HCT116 (cell line): ENCODE data around the gene NR5A2. TPM values are rescaled to one million over a fixed set of nuclear protein-coding genes. Genes with fewer than 3 reads are reported as not detected.

ENCODE experiments used
- ATAC-seq: fragments of 200-7000 bp; cut with Tn5 transposase; 2 replicates; pipeline ENCODE4 v1.9.1; 2020; ENCODE audit warnings: mild to moderate bottlenecking, moderate library complexity
- BruUV-seq: library from RNA; stranded (reverse); fragments of 400-500 nt; replicated peaks from 2 replicates; lab custom pipeline; 2021; lab: Mats Ljungman, UMichigan
- CTCF ChIA-PET: fragments of 300-600 bp; sonication (Branson Sonifier 250); formaldehyde crosslinking; loops from one replicate; lab custom pipeline; 2021; ENCODE audit warnings: antibody characterized with exemption; lab: Charles Lee
- POLR2A ChIA-PET: fragments of 300-600, 350-600 bp; sonication (Branson Sonifier 250); formaldehyde crosslinking; loops from one replicate; lab custom pipeline; 2021; ENCODE audit warnings: antibody characterized with exemption; lab: Charles Lee
- RAD21 ChIA-PET, 2 experiments: fragments of 300-600 bp; sonication (Branson Sonifier 250); formaldehyde crosslinking; loops; one replicate each; lab custom pipeline; 2023; ENCODE audit warnings: low total read pairs in 2 of 2; ENCODE audit not compliant: uncharacterized antibody in 2 of 2, unreplicated experiment in 2 of 2, low non-redundant PET in 1 of 2; lab: Charles Lee
- DNase-seq: peaks from one replicate; pipeline ENCODE4 v3.0.0-alpha.2; 2010; ENCODE audit warnings: low read depth, low spot score
- H2AFZ ChIP-seq: fragments of 200-600 bp; shearing (Covaris generic), sonication (generic); 2 replicates; pipeline ENCODE4 v1.6.1; 2017; ENCODE audit warnings: low read depth, mixed run types, mixed read lengths, antibody characterized with exemption, low read length; ENCODE audit not compliant: poor library complexity, severe bottlenecking
- H3K27ac ChIP-seq: 2 replicates; pipeline ENCODE4 v1.5.1; 2012; ENCODE audit warnings: low read depth, low read length
- H3K27me3 ChIP-seq: fragments of 200-600 bp; sonication (generic); 2 replicates; pipeline ENCODE4 v1.6.1; 2016; ENCODE audit warnings: mixed run types, low read length, mixed read lengths; ENCODE audit not compliant: insufficient read depth
- H3K36me3 ChIP-seq, 2 experiments: fragments of 200-500 bp in 1 of 2; fragments of 200-600 bp in 1 of 2; sonication (Bioruptor generic) in 1 of 2; sonication (generic) in 1 of 2; 2 replicates each; pipeline versions ENCODE4 v1.5.1 to v1.6.1; 2014 to 2016; ENCODE audit warnings: low read length in 2 of 2, inconsistent platforms in 1 of 2, mixed read lengths in 1 of 2, mixed run types in 1 of 2; ENCODE audit not compliant: insufficient read depth in 2 of 2, control insufficient read depth in 1 of 2
- H3K4me1 ChIP-seq, 2 experiments: fragments of 200-600 bp in 1 of 2; sonication (generic) in 1 of 2; 2 replicates each; pipeline versions ENCODE4 v1.5.1 to v1.6.1; 2012 to 2017; ENCODE audit warnings: low read length in 2 of 2, inconsistent platforms in 1 of 2, mild to moderate bottlenecking in 1 of 2, mixed read lengths in 1 of 2, mixed run types in 1 of 2, moderate library complexity in 1 of 2; ENCODE audit not compliant: insufficient read depth in 2 of 2, control insufficient read depth in 1 of 2
- H3K4me2 ChIP-seq: fragments of 200-600 bp; sonication (generic); 2 replicates; pipeline ENCODE4 v1.6.1; 2017; ENCODE audit warnings: mixed run types, low read length, mixed read lengths
- H3K4me3 ChIP-seq, 2 experiments: fragments of 200-600 bp in 1 of 2; sonication (generic) in 1 of 2; replicated peaks in 1 of 2; 2 replicates each; pipeline ENCODE4 v1.5.1; 2011 to 2016; ENCODE audit warnings: low read length in 2 of 2, control low read depth in 1 of 2, low read depth in 1 of 2, mild to moderate bottlenecking in 1 of 2, mixed read lengths in 1 of 2, mixed run types in 1 of 2
- H3K79me2 ChIP-seq: fragments of 200-600 bp; sonication (generic); 2 replicates; pipeline ENCODE4 v1.6.1; 2017; ENCODE audit warnings: mild to moderate bottlenecking, mixed run types, low read length, moderate library complexity, mixed read lengths; ENCODE audit not compliant: insufficient read depth
- H3K9ac ChIP-seq: fragments of 200-600 bp; sonication (generic); 2 replicates; pipeline ENCODE4 v1.6.1; 2016; ENCODE audit warnings: low read length, mixed read lengths
- H3K9me2 ChIP-seq: fragments of 200-600 bp; sonication (generic), shearing (Covaris generic); 2 replicates; pipeline ENCODE4 v1.6.1; 2017; ENCODE audit warnings: mixed run types, mild to moderate bottlenecking, moderate library complexity; ENCODE audit not compliant: insufficient read depth
- H3K9me3 ChIP-seq, 2 experiments: fragments of 200-500 bp in 1 of 2; fragments of 200-600 bp in 1 of 2; sonication (Bioruptor generic) in 1 of 2; sonication (generic) in 1 of 2; 2 replicates each; pipeline ENCODE4 v1.6.1; 2014 to 2017; ENCODE audit warnings: low read length in 2 of 2, mixed read lengths in 2 of 2, inconsistent platforms in 1 of 2, low read depth in 1 of 2, mild to moderate bottlenecking in 1 of 2, mixed run types in 1 of 2, moderate library complexity in 1 of 2; ENCODE audit not compliant: control insufficient read depth in 1 of 2, insufficient read depth in 1 of 2
- H4K20me1 ChIP-seq: fragments of 200-600 bp; sonication (generic), shearing (Covaris generic); 2 replicates; pipeline ENCODE4 v1.6.1; 2017; ENCODE audit warnings: mixed run types, mild to moderate bottlenecking, moderate library complexity; ENCODE audit not compliant: insufficient read depth
- RAD21 ChIP-seq: IDR thresholded peaks from 2 replicates; pipeline ENCODE4 v1.6.1; 2012; ENCODE audit warnings: low read depth, mild to moderate bottlenecking
- REST ChIP-seq: IDR thresholded peaks from 2 replicates; pipeline ENCODE4 v1.6.1; 2012; ENCODE audit warnings: low read depth
- SIN3A ChIP-seq: IDR thresholded peaks from 2 replicates; pipeline ENCODE4 v1.6.1; 2012; ENCODE audit warnings: low read depth
- SP1 ChIP-seq: IDR thresholded peaks from 2 replicates; pipeline ENCODE4 v1.6.1; 2012; ENCODE audit warnings: low read depth
- TCF7L2 ChIP-seq: IDR thresholded peaks from 2 replicates; pipeline ENCODE4 v1.7.0; 2011; ENCODE audit warnings: borderline replicate concordance, inconsistent platforms; ENCODE audit not compliant: insufficient read depth, insufficient read length; ENCODE audit errors: extremely low read depth
- ZBTB33 ChIP-seq: IDR thresholded peaks from 2 replicates; pipeline ENCODE4 v1.6.1; 2011; ENCODE audit warnings: mild to moderate bottlenecking, low read length, moderate library complexity; ENCODE audit not compliant: insufficient replicate concordance; ENCODE audit errors: extremely low read depth
- ZFX ChIP-seq: fragments of 450-650 bp; IDR thresholded peaks from 2 replicates; pipeline ENCODE4 v1.6.1; 2017
- intact Hi-C: fragments of 100-400 bp; cut with micrococcal nuclease; formaldehyde crosslinking; loops from 2 replicates; pipeline ENCODE4 v1.10.0; 2022
- total RNA-seq: library from RNA; stranded (reverse); gene quantifications from one replicate; pipeline ENCODE4 v1.2.1, GENCODE V29; 2021; ENCODE audit not compliant: unreplicated experiment

NR5A2 gene
- total RNA-seq, 1 experiment from 2014 or later, result 0.91 TPM

GRCh38 chr1:200162258-200162657 lies 134.7 kb downstream of the NR5A2 start:
- RAD21 ChIA-PET, result no interaction called here
- TF ChIP-seq SIN3A (no peak), SP1 (no peak), ZFX (no peak)
- Histone ChIP-seq H3K4me2 (no peak overlapping the region), H3K27me3 (no peaks in the 10 kb centered on the region), H3K79me2 (no peaks in the 10 kb centered on the region), H3K9me3 (no peaks in the 10 kb centered on the region), H3K27ac (no peak overlapping the region), H3K4me1 (peaks cover 10 to 20% of the 10 kb centered on the region in 2 experiments), H3K9me2 (no peaks in the 10 kb centered on the region), H3K9ac (no peak overlapping the region), H2AFZ (no peak overlapping the region), H3K4me3 (no peak overlapping the region), H4K20me1 (no peaks in the 10 kb centered on the region), H3K36me3 (no peaks in the 10 kb centered on the region)
- intact Hi-C loops, result no loop called here
- POLR2A ChIA-PET, result no interaction called here
- CTCF ChIA-PET, result no interaction called here
- no peak for ATAC-seq
- DNase-seq, result no peak
- BruUV-seq, result no TSS peak

GRCh38 chr1:200162877-200163276 lies 135.4 kb downstream of the NR5A2 start:
- Histone ChIP-seq H3K4me1 (peaks cover 10 to 20% of the 10 kb centered on the region in 2 experiments), H3K27ac (no peak overlapping the region), H4K20me1 (no peaks in the 10 kb centered on the region), H3K9ac (no peak overlapping the region), H3K36me3 (no peaks in the 10 kb centered on the region), H3K9me2 (no peaks in the 10 kb centered on the region), H3K9me3 (no peaks in the 10 kb centered on the region), H2AFZ (no peak overlapping the region), H3K4me3 (no peak overlapping the region), H3K27me3 (no peaks in the 10 kb centered on the region)
- ChIA-PET CTCF (no interaction called here), POLR2A (no interaction called here)
- no TSS peak for BruUV-seq
- intact Hi-C loops, result no loop called here
- no peak for TF ChIP-seq TCF7L2
- TF ChIP-seq ZBTB33, result no peak
- no peak for TF ChIP-seq RAD21
- TF ChIP-seq REST, result no peak
- TF ChIP-seq, all 23 proteins: peak for 0
- ATAC-seq (no peak), DNase-seq (no peak)
- Histone ChIP-seq H3K4me2 (no peak overlapping the region), H3K79me2 (no peaks in the 10 kb centered on the region)
- RAD21 ChIA-PET, result no interaction called here
